Loucy (cell line): ENCODE measurements around the gene KIF26A.

Experiments
- H2AFZ ChIP-seq: fragments of 200-600 bp; sonication (generic); 2 replicates; pipeline ENCODE4 v1.6.0; 2016; ENCODE audit warnings: antibody characterized with exemption, mild to moderate bottlenecking, low read length, moderate library complexity
- H3F3A ChIP-seq: fragments of 200-600 bp; 2 replicates; pipeline ENCODE4 v1.6.0; 2016; ENCODE audit warnings: antibody characterized with exemption, low read depth, mild to moderate bottlenecking
- H3K27me3 ChIP-seq: fragments of 200-600 bp; sonication (generic); 2 replicates; pipeline ENCODE4 v1.6.1; 2014; ENCODE audit warnings: low read length, mild to moderate bottlenecking; ENCODE audit not compliant: insufficient read depth, poor library complexity, severe bottlenecking
- H3K36me3 ChIP-seq: fragments of 200-600 bp; sonication (generic); 2 replicates; pipeline ENCODE4 v1.6.1; 2016; ENCODE audit warnings: low read length; ENCODE audit not compliant: insufficient read depth
- H3K4me1 ChIP-seq: fragments of 200-600 bp; sonication (generic); 2 replicates; pipeline ENCODE4 v1.5.1; 2014; ENCODE audit warnings: low read length, mild to moderate bottlenecking; ENCODE audit not compliant: insufficient read depth, poor library complexity, severe bottlenecking
- H3K4me2 ChIP-seq: fragments of 200-600 bp; sonication (generic); 2 replicates; pipeline ENCODE4 v1.6.0; 2014; ENCODE audit warnings: antibody characterized with exemption, low read length, low read depth, mild to moderate bottlenecking; ENCODE audit not compliant: poor library complexity, severe bottlenecking
- H3K4me3 ChIP-seq: fragments of 200-600 bp; sonication (generic); 2 replicates; pipeline ENCODE4 v1.5.1; 2014; ENCODE audit warnings: low read length, mild to moderate bottlenecking, mixed read lengths; ENCODE audit not compliant: poor library complexity, severe bottlenecking
- H3K79me2 ChIP-seq: fragments of 200-600 bp; sonication (generic); 2 replicates; pipeline ENCODE4 v1.6.1; 2014; ENCODE audit warnings: low read length; ENCODE audit not compliant: insufficient read depth
- H3K9ac ChIP-seq: fragments of 200-600 bp; sonication (generic); 2 replicates; pipeline ENCODE4 v1.6.0; 2014; ENCODE audit warnings: mild to moderate bottlenecking, low read depth, low read length, moderate library complexity; ENCODE audit not compliant: poor library complexity, severe bottlenecking
- H3K9me2 ChIP-seq: fragments of 200-600 bp; sonication (generic); replicated peaks from 2 replicates; pipeline ENCODE4 v1.6.1; 2016; ENCODE audit warnings: low read depth, low read length, mixed read lengths
- H3K9me3 ChIP-seq: fragments of 200-600 bp; sonication (generic); 2 replicates; pipeline ENCODE4 v1.6.1; 2014; ENCODE audit warnings: mild to moderate bottlenecking, antibody characterized with exemption, low read length, low read depth; ENCODE audit not compliant: insufficient read depth
- H4K20me1 ChIP-seq: fragments of 200-600 bp; sonication (generic); 2 replicates; pipeline ENCODE4 v1.6.0; 2014; ENCODE audit warnings: antibody characterized with exemption, low read length, mild to moderate bottlenecking; ENCODE audit not compliant: insufficient read depth, poor library complexity, severe bottlenecking
- EZH2phosphoT487 ChIP-seq: fragments of 200-600 bp; IDR thresholded peaks from 2 replicates; pipeline ENCODE4 v1.6.1; 2018; ENCODE audit warnings: antibody characterized with exemption, mild to moderate bottlenecking, moderate library complexity, borderline replicate concordance
- TF ChIP-seq, protein P1 (sequence below): fragments of 200-600 bp; sonication (generic); conservative IDR thresholded peaks from 2 replicates; pipeline ENCODE4 v1.5.1; 2014; ENCODE audit warnings: mild to moderate bottlenecking, antibody characterized with exemption, low read length

KIF26A gene

GRCh38 chr14:104162495-104162894 lies 24.1 kb downstream of the KIF26A start:
- no peaks in the 10 kb centered on the region for H3K4me1 ChIP-seq
- H3K36me3 ChIP-seq: no peaks in the 10 kb centered on the region
- no peaks in the 10 kb centered on the region for H3K9me2 ChIP-seq
- H3F3A ChIP-seq: no peaks in the 10 kb centered on the region
- H3K9ac ChIP-seq: no peak overlapping the region
- no peaks in the 10 kb centered on the region for H3K27me3 ChIP-seq
- no peak overlapping the region for H3K4me2 ChIP-seq
- H3K9me3 ChIP-seq: no peaks in the 10 kb centered on the region
- no peaks in the 10 kb centered on the region for H4K20me1 ChIP-seq
- no peak overlapping the region for H3K4me3 ChIP-seq
- no peak for TF ChIP-seq EZH2phosphoT487
- TF ChIP-seq, protein P1, sequence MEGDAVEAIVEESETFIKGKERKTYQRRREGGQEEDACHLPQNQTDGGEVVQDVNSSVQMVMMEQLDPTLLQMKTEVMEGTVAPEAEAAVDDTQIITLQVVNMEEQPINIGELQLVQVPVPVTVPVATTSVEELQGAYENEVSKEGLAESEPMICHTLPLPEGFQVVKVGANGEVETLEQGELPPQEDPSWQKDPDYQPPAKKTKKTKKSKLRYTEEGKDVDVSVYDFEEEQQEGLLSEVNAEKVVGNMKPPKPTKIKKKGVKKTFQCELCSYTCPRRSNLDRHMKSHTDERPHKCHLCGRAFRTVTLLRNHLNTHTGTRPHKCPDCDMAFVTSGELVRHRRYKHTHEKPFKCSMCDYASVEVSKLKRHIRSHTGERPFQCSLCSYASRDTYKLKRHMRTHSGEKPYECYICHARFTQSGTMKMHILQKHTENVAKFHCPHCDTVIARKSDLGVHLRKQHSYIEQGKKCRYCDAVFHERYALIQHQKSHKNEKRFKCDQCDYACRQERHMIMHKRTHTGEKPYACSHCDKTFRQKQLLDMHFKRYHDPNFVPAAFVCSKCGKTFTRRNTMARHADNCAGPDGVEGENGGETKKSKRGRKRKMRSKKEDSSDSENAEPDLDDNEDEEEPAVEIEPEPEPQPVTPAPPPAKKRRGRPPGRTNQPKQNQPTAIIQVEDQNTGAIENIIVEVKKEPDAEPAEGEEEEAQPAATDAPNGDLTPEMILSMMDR: no peak
- H3K79me2 ChIP-seq: no peaks in the 10 kb centered on the region
- H2AFZ ChIP-seq: no peak overlapping the region

DNA sequence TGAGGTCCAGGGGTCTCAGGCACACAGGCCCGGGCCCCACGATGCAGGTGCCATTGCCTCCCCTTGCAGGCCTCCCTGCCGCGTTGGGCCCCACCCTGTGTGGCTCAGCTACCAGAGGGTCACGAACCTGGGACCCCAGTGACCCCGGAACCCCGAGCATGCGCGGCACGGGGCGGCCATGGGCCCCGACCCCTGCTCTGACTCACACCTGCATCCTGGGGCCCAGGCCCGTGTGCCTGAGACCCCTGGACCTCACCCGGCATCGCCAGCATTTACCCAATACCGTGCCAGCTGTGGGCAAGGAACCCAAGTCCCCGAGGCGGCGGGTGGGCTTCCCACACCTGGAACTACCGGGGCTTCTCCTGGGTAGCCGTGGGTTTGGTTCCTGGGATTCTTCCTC lies 25.2 kb downstream of the KIF26A start:
- TF ChIP-seq EZH2phosphoT487: no peak
- TF ChIP-seq, protein P1: no peak
- Histone ChIP-seq H3K4me3 (no peak overlapping the region), H3K4me2 (no peak overlapping the region), H3K36me3 (no peaks in the 10 kb centered on the region), H3K79me2 (no peaks in the 10 kb centered on the region), H3K9me2 (no peaks in the 10 kb centered on the region), H3K9me3 (no peaks in the 10 kb centered on the region), H3F3A (no peaks in the 10 kb centered on the region), H3K27me3 (no peaks in the 10 kb centered on the region), H3K4me1 (no peaks in the 10 kb centered on the region), H3K9ac (no peak overlapping the region), H2AFZ (no peak overlapping the region), H4K20me1 (no peaks in the 10 kb centered on the region)

DNA sequence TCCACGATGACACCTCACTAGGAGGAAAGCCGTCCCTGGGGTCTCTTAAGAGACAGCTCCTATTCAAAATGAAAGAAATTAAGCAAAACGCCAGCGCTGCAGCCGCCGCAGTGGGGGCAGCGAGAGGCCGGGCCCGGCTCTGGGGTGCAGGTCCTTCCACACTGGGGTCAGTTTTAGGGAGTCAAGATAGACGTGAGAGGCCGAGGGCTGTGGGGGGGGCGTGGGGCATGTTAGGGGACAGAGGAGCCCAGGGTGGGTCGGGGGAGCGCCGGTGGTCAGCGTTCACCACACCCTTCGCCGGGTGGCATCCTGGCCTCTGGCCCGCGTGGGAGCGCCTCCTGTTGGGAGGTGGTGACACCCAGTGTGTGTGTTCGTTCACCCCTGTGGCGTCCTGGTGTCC lies 25.7 kb downstream of the KIF26A start:
- Histone ChIP-seq H3K9me2 (no peaks in the 10 kb centered on the region), H4K20me1 (no peaks in the 10 kb centered on the region), H3K36me3 (no peaks in the 10 kb centered on the region), H2AFZ (no peak overlapping the region), H3K4me3 (no peak overlapping the region), H3K9ac (no peak overlapping the region), H3K27me3 (no peaks in the 10 kb centered on the region), H3K4me2 (no peak overlapping the region), H3F3A (no peaks in the 10 kb centered on the region), H3K4me1 (no peaks in the 10 kb centered on the region), H3K79me2 (no peaks in the 10 kb centered on the region), H3K9me3 (no peaks in the 10 kb centered on the region)
- TF ChIP-seq, protein P1: no peak
- no peak for TF ChIP-seq EZH2phosphoT487
